HUES6 (cell line): ENCODE measurements around the gene BCL2.

Source experiments
- H3K27ac ChIP-seq: 2 replicates; pipeline ENCODE4 v1.7.0; 2013; ENCODE audit warnings: low read depth, mild to moderate bottlenecking, low read length, inconsistent platforms
- H3K27me3 ChIP-seq: 2 replicates; pipeline ENCODE4 v1.6.1; 2013; ENCODE audit warnings: low read length; ENCODE audit not compliant: control insufficient read depth, insufficient read depth
- H3K36me3 ChIP-seq: 2 replicates; pipeline ENCODE4 v1.6.1; 2013; ENCODE audit warnings: low read length; ENCODE audit not compliant: control insufficient read depth, insufficient read depth
- H3K4me1 ChIP-seq: 2 replicates; pipeline ENCODE4 v1.6.1; 2013; ENCODE audit warnings: low read length; ENCODE audit not compliant: control insufficient read depth, insufficient read depth
- H3K4me3 ChIP-seq: 2 replicates; pipeline ENCODE4 v1.5.1; 2013; ENCODE audit warnings: low read depth, low read length
- H3K9ac ChIP-seq: one replicate; pipeline ENCODE4 v1.6.1; 2013; ENCODE audit warnings: mild to moderate bottlenecking, low read length
- H3K9me3 ChIP-seq: 2 replicates; pipeline ENCODE4 v1.6.1; 2013; ENCODE audit warnings: low read depth, low read length; ENCODE audit not compliant: control insufficient read depth, insufficient read depth

Gene BCL2

DNA sequence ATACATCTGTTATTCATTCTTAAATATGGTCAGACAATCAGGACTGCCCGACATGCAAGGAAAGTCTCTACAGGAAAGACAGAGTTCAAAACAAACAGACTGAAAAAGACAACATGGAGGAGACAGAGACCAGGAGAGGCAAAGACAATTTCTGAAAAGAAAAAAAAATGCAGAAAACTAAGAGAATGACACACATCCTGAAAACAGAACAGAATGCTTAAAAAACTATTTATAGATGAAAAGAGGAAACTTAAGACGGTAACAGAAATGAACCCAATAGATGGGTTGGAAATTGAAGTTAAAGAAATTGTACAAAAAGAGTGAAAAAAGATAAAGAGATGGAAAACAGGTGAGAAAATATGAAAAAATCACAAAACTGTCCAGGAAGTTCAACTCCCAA is 95.7 kb downstream of the BCL2 start:
- Histone ChIP-seq H3K9ac (no peak overlapping the region), H3K4me3 (no peak overlapping the region), H3K36me3 (no peaks in the 10 kb centered on the region), H3K27me3 (no peaks in the 10 kb centered on the region), H3K27ac (no peak overlapping the region), H3K9me3 (no peaks in the 10 kb centered on the region; the same call in 1 of the 2 replicates), H3K4me1 (no peaks in the 10 kb centered on the region)

DNA sequence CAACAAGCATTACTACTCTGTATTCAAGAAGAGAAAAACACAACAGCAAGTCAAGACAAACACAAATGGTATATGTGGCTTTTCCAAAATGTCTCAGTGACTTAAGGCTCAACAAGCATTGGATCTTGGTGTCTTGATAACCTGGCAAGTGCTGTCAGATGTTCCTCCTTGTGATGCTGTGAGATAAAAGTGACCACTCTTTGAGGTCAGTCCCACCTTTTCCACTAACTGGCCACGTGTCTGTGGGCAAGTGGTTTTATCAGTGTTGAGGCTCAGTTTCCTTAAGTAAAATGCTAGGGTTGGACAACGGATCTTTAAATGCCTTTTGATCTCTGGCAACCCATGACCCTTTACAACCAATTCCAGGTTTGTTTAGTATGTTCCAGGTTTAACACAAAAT is 98.7 kb downstream of the BCL2 start:
- Histone ChIP-seq H3K9me3 (no peaks in the 10 kb centered on the region; the same call in 1 of the 2 replicates), H3K36me3 (no peaks in the 10 kb centered on the region), H3K4me3 (no peak overlapping the region), H3K27me3 (no peaks in the 10 kb centered on the region), H3K4me1 (no peaks in the 10 kb centered on the region), H3K27ac (no peak overlapping the region), H3K9ac (no peak overlapping the region)

DNA sequence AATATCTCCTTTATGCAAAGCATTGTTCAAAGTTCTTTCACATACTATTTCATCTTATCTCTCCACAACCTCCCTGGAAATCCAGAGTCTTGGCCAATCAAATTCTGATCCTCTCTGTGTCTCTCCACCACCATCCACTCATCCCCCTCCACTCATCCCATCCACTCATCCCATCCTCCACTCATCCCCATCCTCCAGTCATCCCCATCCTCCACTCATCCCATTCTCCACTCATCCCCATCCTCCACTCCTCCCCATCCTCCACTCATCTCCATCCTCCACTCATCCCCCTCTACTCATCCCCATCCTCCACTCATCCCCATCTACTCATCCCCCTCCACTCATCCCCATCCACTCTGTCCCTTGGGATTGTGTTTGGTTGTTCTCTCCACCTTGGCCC is 101.1 kb downstream of the BCL2 start:
- Histone ChIP-seq H3K4me3 (no peak overlapping the region), H3K36me3 (no peaks in the 10 kb centered on the region), H3K27me3 (no peaks in the 10 kb centered on the region), H3K4me1 (no peaks in the 10 kb centered on the region), H3K27ac (no peak overlapping the region), H3K9me3 (no peaks in the 10 kb centered on the region), H3K9ac (no peak overlapping the region)

DNA sequence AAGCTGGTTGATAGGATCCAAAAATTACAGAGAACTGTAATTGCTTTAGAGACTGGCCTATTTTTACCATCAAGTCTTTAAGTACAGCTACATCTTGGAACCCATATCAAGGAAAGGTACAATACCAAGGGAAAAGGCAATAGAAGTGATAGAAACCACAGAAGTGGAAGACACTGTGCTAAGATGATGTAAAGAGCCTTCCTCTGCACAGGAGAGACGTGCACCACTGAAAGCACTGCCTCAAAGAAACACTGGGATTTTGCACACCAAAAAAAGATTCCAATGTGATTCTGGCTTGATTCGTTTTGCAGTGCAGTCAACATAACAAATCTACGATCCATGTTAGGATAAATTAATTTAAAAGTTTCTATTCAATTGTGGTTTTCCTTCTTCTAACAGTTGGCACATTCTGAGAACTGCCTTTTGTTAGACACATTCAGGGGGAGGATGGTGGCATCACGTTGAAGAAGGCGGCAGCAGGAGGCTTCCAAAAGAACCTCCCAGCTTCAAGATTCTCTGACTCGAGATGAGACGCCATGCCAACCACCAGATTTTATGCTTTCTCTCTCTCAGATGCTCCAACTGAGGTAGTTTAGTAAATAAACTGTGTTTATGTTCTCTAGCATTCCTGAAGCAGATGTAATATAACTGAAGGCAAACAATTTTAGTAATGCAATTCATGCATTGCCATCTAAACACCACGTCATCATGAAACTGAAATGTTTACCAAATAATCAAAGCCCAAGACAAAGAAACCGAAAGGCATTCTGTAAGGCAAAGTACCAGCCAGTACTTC is 102.9 kb downstream of the BCL2 start:
- no peak overlapping the region for H3K9ac ChIP-seq
- no peak overlapping the region for H3K27ac ChIP-seq
- H3K4me3 ChIP-seq: no peak overlapping the region
- H3K27me3 ChIP-seq: no peaks in the 10 kb centered on the region
- H3K36me3 ChIP-seq: no peaks in the 10 kb centered on the region
- no peaks in the 10 kb centered on the region for H3K4me1 ChIP-seq
- no peaks in the 10 kb centered on the region for H3K9me3 ChIP-seq

DNA sequence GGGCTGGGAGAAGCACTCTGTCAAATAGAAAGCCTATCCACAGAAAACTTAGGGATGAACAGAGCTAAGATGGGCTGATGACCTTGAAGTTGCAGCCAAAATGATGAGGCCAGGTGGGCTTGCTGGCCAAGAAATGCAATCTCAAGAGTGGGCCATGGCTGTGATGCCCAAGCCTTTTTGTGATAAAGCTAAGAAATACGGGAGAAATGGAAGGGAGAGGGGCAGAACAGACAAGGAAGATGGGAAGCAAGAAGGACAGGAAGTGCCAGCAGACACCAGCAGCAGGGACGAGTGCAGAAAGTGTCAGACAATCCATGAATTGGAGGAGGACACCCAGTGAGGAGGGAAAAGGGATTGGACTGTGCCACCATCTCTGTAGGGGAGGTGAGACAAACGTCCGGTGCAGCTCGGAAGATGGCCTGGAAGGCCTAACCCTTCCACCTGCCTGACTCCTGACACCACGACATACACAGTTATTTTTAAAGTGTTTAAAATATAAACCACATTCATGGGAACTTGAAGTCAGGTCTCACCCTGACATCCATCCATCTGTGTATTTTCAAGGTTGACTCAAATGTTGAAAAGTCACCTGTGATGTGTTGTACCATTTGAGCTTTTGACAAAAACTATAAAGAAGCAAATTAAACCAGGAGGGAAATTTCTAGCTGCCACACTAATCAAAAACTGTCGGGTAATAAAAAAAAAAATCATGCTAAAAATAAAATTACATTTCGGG is 105.5 kb downstream of the BCL2 start:
- Histone ChIP-seq H3K36me3 (no peaks in the 10 kb centered on the region), H3K4me1 (no peaks in the 10 kb centered on the region), H3K4me3 (no peak overlapping the region), H3K9ac (no peak overlapping the region), H3K9me3 (no peaks in the 10 kb centered on the region), H3K27ac (no peak overlapping the region), H3K27me3 (no peaks in the 10 kb centered on the region)

DNA sequence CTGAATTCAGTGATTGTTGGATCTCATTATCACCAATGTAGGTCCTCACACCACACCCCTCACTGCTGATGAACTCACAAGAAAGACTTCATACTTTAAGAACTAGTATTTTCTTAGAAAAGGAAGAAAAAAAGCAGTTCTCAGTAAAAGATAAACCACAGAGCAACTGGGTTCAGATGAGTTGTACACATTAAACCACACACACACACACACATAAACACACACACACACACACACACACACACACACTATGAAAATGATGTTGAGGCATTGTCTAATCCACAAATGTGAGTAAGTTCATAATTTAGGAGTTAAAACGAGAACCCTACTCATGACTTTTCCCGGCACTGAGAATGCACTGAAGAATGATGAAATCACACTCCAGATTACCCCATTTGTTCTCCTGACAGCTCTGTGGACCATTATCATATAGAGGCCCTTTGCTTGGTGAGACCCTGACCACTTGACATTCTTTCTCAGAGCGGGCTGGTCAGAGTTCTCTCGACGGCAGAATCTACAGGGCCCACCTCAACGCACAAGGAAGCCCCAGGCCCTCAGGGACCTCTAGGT is 106.2 kb downstream of the BCL2 start:
- Histone ChIP-seq H3K27me3 (no peaks in the 10 kb centered on the region), H3K4me3 (no peak overlapping the region), H3K9ac (no peak overlapping the region), H3K36me3 (no peaks in the 10 kb centered on the region), H3K9me3 (no peaks in the 10 kb centered on the region), H3K27ac (no peak overlapping the region), H3K4me1 (no peaks in the 10 kb centered on the region)

DNA sequence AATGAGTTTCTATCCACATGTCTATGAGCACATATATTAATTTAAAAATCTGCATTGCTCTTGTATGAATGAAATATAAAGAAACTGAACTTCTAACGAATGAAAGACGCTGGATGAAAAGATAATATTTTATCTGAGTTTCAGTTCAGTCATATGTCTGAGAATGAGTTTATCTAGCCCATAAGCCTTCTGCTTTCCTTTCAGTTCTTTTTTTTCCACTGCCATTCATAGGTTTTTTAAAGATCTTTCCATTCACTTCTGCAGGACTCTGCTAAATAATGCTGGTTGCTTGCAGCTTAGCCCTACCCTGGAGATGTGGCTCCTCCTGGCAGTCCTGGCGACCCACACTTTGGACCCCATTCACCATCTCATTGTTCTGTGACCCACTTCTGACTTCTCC is 109.0 kb downstream of the BCL2 start:
- H3K9ac ChIP-seq: no peak overlapping the region
- no peaks in the 10 kb centered on the region for H3K4me1 ChIP-seq
- no peaks in the 10 kb centered on the region for H3K36me3 ChIP-seq
- H3K9me3 ChIP-seq: no peaks in the 10 kb centered on the region
- no peak overlapping the region for H3K4me3 ChIP-seq
- H3K27me3 ChIP-seq: no peaks in the 10 kb centered on the region
- H3K27ac ChIP-seq: no peak overlapping the region

DNA sequence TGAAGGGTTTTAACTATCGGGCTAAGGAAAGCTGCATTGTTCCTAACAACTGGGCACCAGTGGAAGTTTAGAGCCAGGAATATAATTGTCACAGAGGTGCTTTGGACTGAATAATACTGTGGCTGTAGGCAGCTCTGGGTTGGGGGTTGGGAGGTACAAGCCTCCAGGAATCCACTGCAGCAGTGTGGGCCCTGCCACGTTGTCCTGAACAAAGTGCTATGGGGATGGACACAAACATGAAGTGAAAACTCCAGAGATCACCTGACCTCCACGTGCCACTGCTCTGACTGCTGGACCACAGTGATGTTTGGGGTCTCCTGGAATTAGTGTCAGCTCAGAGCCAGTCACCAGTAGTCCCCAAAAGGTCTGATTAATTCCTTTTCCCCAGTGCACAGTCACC is 110.9 kb downstream of the BCL2 start:
- Histone ChIP-seq H3K27ac (no peak overlapping the region), H3K4me1 (no peaks in the 10 kb centered on the region), H3K9ac (no peak overlapping the region)

DNA sequence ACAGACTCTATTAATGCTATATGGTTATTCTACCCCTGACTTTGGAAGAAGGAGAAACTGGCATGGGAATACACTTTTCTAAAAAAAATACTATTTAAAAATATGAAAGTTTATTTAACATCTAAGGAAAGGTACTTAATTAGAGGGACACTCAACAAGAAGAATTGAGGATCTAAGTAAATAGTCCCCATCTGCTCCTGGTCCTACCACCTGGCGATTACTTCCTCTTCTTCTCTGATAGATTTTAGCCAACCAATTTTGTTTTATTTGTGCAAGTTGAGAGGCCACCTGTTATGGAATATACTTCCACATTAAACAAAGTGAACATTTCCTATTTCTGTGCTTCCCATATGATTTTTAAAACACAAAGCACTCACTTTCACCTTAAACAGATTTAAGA is 111.7 kb downstream of the BCL2 start:
- H3K27ac ChIP-seq: no peak overlapping the region
- H3K27me3 ChIP-seq: no peaks in the 10 kb centered on the region
- no peaks in the 10 kb centered on the region for H3K36me3 ChIP-seq
- no peak overlapping the region for H3K4me3 ChIP-seq
- no peaks in the 10 kb centered on the region for H3K4me1 ChIP-seq
- no peak overlapping the region for H3K9ac ChIP-seq
- no peaks in the 10 kb centered on the region for H3K9me3 ChIP-seq

More for the DNA sequence above, 110.9 kb downstream of the BCL2 start:
- Histone ChIP-seq H3K36me3 (no peaks in the 10 kb centered on the region), H3K9me3 (no peaks in the 10 kb centered on the region), H3K27me3 (no peaks in the 10 kb centered on the region), H3K4me3 (no peak overlapping the region)

DNA sequence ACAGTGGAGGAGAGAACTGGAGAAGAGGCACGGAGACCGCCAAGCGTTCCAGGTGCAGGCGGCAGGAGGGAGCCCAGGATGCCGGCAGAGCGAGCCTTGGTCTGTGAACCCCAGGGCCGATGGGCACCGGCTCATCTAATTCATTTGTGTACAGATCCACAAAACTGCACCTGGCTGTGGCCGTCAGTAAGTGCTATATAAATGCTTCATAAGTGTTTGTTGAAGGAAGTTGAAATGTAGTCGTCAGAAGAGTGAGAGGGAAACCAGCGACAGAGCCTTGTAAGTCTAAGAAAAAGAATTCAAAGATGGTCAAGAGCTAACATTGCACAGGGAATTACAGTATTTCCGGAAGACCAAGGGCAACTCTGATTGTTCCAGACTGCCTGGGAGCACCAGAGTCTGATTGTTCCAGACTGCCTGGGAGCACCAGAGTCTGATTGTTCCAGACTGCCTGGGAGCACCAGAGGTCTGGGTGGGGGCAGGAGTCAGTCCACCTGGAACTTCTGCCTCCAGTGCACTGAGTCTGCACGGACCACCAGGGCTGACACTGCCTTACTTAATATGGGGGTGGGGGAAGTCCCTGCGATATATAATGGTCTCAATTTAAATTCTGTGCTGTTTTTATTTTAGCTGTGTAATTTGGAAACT is 112.3 kb downstream of the BCL2 start:
- H3K27me3 ChIP-seq: no peaks in the 10 kb centered on the region
- no peaks in the 10 kb centered on the region for H3K9me3 ChIP-seq
- no peaks in the 10 kb centered on the region for H3K36me3 ChIP-seq
- no peak overlapping the region for H3K4me3 ChIP-seq
- H3K9ac ChIP-seq: no peak overlapping the region
- no peak overlapping the region for H3K27ac ChIP-seq
- no peaks in the 10 kb centered on the region for H3K4me1 ChIP-seq
